ENCODE results near the gene NCS1. TPM values are rescaled to one million over a fixed set of nuclear protein-coding genes. Genes with fewer than 3 reads are reported as not detected.

NCS1 gene
- total RNA-seq, 1 experiment from 2014 or later: 27.8 TPM

GRCh38 chr9:130138791-130139190 is 33.4 kb upstream of the NCS1 start:
- no TSS peak for BruUV-seq (replicated peaks)
- ChIA-PET POLR2A (interaction anchor here (1.0 kb wide), 1 partner anchor 34 kb away, joined by 3 read pairs; no protein-coding TSS in a partner anchor), CTCF (interaction anchor here (0.7 kb wide), 1 partner anchor 30 kb away, joined by 3 read pairs; no protein-coding TSS in a partner anchor)
- peaks cover 29% of the 10 kb centered on the region for H3K4me1 Mint-ChIP-seq (ENCODE audit: insufficient read depth, unreplicated experiment)
- H3K27me3 Mint-ChIP-seq (ENCODE audit: insufficient read depth, unreplicated experiment): no peaks in the 10 kb centered on the region
- no peaks in the 10 kb centered on the region for H3K36me3 Mint-ChIP-seq (ENCODE audit: insufficient read depth, unreplicated experiment)
- TF ChIP-seq CTCF (IDR thresholded peaks at IDR 0.05; ENCODE audit: unreplicated experiment): no peak
- intact Hi-C loops (cut with micrococcal nuclease): no loop called here
- H3K4me3 Mint-ChIP-seq (ENCODE audit: unreplicated experiment): peak overlapping the region; percentile 47
- H3K9me3 Mint-ChIP-seq (ENCODE audit: unreplicated experiment): no peaks in the 10 kb centered on the region
- peak overlapping the region; percentile 74 for H3K27ac Mint-ChIP-seq (ENCODE audit: low read depth, unreplicated experiment)
- DNase-seq (ENCODE audit: unreplicated experiment): peak; percentile 76

GRCh38 chr9:130139251-130139650 is 33.0 kb upstream of the NCS1 start:
- H3K27ac Mint-ChIP-seq (ENCODE audit: low read depth, unreplicated experiment): peak overlapping the region; percentile 74
- no TSS peak for BruUV-seq (replicated peaks)
- no peaks in the 10 kb centered on the region for H3K27me3 Mint-ChIP-seq (ENCODE audit: insufficient read depth, unreplicated experiment)
- H3K4me3 Mint-ChIP-seq (ENCODE audit: unreplicated experiment): no peak overlapping the region
- CTCF ChIA-PET: interaction anchor here (1.7 kb wide), 1 partner anchor 31 kb away, joined by 9 read pairs; no protein-coding TSS in a partner anchor
- POLR2A ChIA-PET: interaction anchor here (1.0 kb wide), 1 partner anchor 34 kb away, joined by 3 read pairs; no protein-coding TSS in a partner anchor
- TF ChIP-seq CTCF (IDR thresholded peaks at IDR 0.05; ENCODE audit: unreplicated experiment): no peak
- no peaks in the 10 kb centered on the region for H3K9me3 Mint-ChIP-seq (ENCODE audit: unreplicated experiment)
- H3K36me3 Mint-ChIP-seq (ENCODE audit: insufficient read depth, unreplicated experiment): no peaks in the 10 kb centered on the region
- no peak for DNase-seq (ENCODE audit: unreplicated experiment)
- intact Hi-C loops (cut with micrococcal nuclease): no loop called here
- peaks cover 33% of the 10 kb centered on the region for H3K4me1 Mint-ChIP-seq (ENCODE audit: insufficient read depth, unreplicated experiment)

- intact Hi-C loops (cut with micrococcal nuclease): no loop called here
- H3K36me3 Mint-ChIP-seq (ENCODE audit: insufficient read depth, unreplicated experiment): no peaks in the 10 kb centered on the region
Measured at GRCh38 chr9:130140706-130141105, 31.5 kb upstream of the NCS1 start.

GRCh38 chr9:130142056-130142455 is 30.1 kb upstream of the NCS1 start:
- H3K27ac Mint-ChIP-seq (ENCODE audit: low read depth, unreplicated experiment): no peak overlapping the region
- H3K27me3 Mint-ChIP-seq (ENCODE audit: insufficient read depth, unreplicated experiment): peaks cover 12% of the 10 kb centered on the region
- DNase-seq (ENCODE audit: unreplicated experiment): no peak
- no TSS peak for BruUV-seq (replicated peaks)
- H3K36me3 Mint-ChIP-seq (ENCODE audit: insufficient read depth, unreplicated experiment): no peaks in the 10 kb centered on the region
- peaks cover 34% of the 10 kb centered on the region for H3K4me1 Mint-ChIP-seq (ENCODE audit: insufficient read depth, unreplicated experiment)
- no peak for TF ChIP-seq CTCF (IDR thresholded peaks at IDR 0.05; ENCODE audit: unreplicated experiment)
- no peak overlapping the region for H3K4me3 Mint-ChIP-seq (ENCODE audit: unreplicated experiment)
- CTCF ChIA-PET: interaction anchor here (0.6 to 1.0 kb wide), 2 partner anchors 27 to 201 kb away, joined by 3 to 4 read pairs; no protein-coding TSS in a partner anchor
- intact Hi-C loops (cut with micrococcal nuclease): no loop called here
- POLR2A ChIA-PET: no interaction called here
- H3K9me3 Mint-ChIP-seq (ENCODE audit: unreplicated experiment): no peaks in the 10 kb centered on the region

More at GRCh38 chr9:130140706-130141105, 31.5 kb upstream of the NCS1 start:
- H3K4me3 Mint-ChIP-seq (ENCODE audit: unreplicated experiment): no peak overlapping the region
- BruUV-seq (replicated peaks): no TSS peak
- H3K9me3 Mint-ChIP-seq (ENCODE audit: unreplicated experiment): no peaks in the 10 kb centered on the region
- H3K4me1 Mint-ChIP-seq (ENCODE audit: insufficient read depth, unreplicated experiment): peaks cover 34% of the 10 kb centered on the region
- H3K27me3 Mint-ChIP-seq (ENCODE audit: insufficient read depth, unreplicated experiment): peaks cover under 1% of the 10 kb centered on the region
- TF ChIP-seq CTCF (IDR thresholded peaks at IDR 0.05; ENCODE audit: unreplicated experiment): no peak
- ChIA-PET CTCF (interaction anchor here (0.7 to 1.7 kb wide), 3 partner anchors 13 to 33 kb away, joined by 3 to 9 read pairs (median 4); no protein-coding TSS in a partner anchor), POLR2A (interaction anchor here (0.6 to 0.8 kb wide), 3 partner anchors 8 to 32 kb away, joined by 3 read pairs; no protein-coding TSS in a partner anchor)
- no peak for DNase-seq (ENCODE audit: unreplicated experiment)
- H3K27ac Mint-ChIP-seq (ENCODE audit: low read depth, unreplicated experiment): no peak overlapping the region
